ENCODE results near the gene USHBP1. TPM values are rescaled to one million over a fixed set of nuclear protein-coding genes. Genes with fewer than 3 reads are reported as not detected.
A peak's percentile ranks its signal among the peaks of the same experiment; 100 is the strongest.

USHBP1 gene
- total and polyA plus RNA-seq, 2 experiments from 2014 or later = 4.0 to 5.6 TPM

DNA sequence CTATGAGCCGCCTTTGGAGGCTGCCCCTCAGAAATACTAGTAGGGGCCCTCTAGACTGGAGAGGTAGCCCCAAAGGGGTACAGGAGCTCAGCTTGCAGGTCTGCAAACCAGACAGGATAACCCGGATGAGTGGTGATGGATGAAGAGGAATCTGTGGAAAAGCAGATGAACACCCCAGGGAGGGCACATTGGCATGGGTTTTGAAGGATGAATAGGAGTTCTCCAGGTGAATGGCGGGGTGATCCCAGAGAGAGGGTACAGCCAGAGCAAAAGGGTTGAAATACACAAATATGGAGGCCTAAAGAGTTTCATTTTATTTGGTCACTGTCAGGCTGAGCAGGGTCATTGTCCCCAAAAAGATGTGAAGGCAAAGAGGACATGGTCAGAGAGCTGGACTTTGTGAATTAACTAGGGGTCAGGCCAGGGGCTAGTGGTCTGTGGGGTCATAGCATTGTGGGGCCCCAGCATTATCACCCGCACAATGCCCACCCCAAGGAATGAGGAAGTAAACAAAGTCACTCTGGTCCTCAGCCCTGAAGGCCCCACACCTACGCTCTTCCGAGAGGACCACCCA lies 23.6 kb downstream of the USHBP1 start:
- Histone ChIP-seq H2AFZ (no peak overlapping the region), H4K20me1 (replicated peaks; ENCODE audit: insufficient read depth) (peaks cover 15% of the 10 kb centered on the region; the same call in 1 of the 2 replicates), H3K9me2 (ENCODE audit: insufficient read depth) (no peaks in the 10 kb centered on the region), H3K4me3 (no peak overlapping the region), H3K4me2 (no peak overlapping the region), H3K79me2 (replicated peaks; ENCODE audit: insufficient read depth) (peaks cover 62% of the 10 kb centered on the region), H3K36me3 (ENCODE audit: insufficient read depth) (no peaks in the 10 kb centered on the region), H3F3A (replicated peaks; ENCODE audit: low read depth) (peaks cover 36% of the 10 kb centered on the region), H3K4me1 (ENCODE audit: insufficient read depth) (peaks cover 15% of the 10 kb centered on the region), H3K27me3 (ENCODE audit: insufficient read depth) (no peaks in the 10 kb centered on the region), H3K27ac (ENCODE audit: low read depth) (peak overlapping the region; percentile 39; the same call in 1 of the 2 replicates)
- DNase-seq (ENCODE audit: low spot score) = no peak
- no peak for ATAC-seq
- Mint-ChIP-seq H3K27ac (peak overlapping the region; percentile 65; the same call in 1 of the 2 replicates), H3K27me3 (ENCODE audit: insufficient read depth, low read depth, poor library complexity) (peaks cover 20% of the 10 kb centered on the region), H3K4me1 (peaks cover 33% of the 10 kb centered on the region), H3K36me3 (ENCODE audit: low read depth) (peaks cover 23% of the 10 kb centered on the region), H3K9me3 (no peaks in the 10 kb centered on the region), H3K4me3 (no peak overlapping the region)
- TF ChIP-seq, protein P1, sequence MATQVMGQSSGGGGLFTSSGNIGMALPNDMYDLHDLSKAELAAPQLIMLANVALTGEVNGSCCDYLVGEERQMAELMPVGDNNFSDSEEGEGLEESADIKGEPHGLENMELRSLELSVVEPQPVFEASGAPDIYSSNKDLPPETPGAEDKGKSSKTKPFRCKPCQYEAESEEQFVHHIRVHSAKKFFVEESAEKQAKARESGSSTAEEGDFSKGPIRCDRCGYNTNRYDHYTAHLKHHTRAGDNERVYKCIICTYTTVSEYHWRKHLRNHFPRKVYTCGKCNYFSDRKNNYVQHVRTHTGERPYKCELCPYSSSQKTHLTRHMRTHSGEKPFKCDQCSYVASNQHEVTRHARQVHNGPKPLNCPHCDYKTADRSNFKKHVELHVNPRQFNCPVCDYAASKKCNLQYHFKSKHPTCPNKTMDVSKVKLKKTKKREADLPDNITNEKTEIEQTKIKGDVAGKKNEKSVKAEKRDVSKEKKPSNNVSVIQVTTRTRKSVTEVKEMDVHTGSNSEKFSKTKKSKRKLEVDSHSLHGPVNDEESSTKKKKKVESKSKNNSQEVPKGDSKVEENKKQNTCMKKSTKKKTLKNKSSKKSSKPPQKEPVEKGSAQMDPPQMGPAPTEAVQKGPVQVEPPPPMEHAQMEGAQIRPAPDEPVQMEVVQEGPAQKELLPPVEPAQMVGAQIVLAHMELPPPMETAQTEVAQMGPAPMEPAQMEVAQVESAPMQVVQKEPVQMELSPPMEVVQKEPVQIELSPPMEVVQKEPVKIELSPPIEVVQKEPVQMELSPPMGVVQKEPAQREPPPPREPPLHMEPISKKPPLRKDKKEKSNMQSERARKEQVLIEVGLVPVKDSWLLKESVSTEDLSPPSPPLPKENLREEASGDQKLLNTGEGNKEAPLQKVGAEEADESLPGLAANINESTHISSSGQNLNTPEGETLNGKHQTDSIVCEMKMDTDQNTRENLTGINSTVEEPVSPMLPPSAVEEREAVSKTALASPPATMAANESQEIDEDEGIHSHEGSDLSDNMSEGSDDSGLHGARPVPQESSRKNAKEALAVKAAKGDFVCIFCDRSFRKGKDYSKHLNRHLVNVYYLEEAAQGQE (IDR thresholded peaks at IDR 0.05; ENCODE audit: unreplicated experiment) = no peak
- TF ChIP-seq POLR2AphosphoS5 (IDR thresholded peaks at IDR 0.05; ENCODE audit: low read depth) (no peak), JUNB (IDR thresholded peaks at IDR 0.05; ENCODE audit: unreplicated experiment) (no peak), EZH2 (IDR thresholded peaks at IDR 0.05; ENCODE audit: low read depth, unreplicated experiment) (no peak), ZNF114 (CRISPR knock-in tag; IDR thresholded peaks at IDR 0.05) (no peak), STAT1 (IDR thresholded peaks at IDR 0.05; ENCODE audit: unreplicated experiment) (no peak), EZH2phosphoT487 (IDR thresholded peaks at IDR 0.05; ENCODE audit: unreplicated experiment) (no peak), CREB1 (CRISPR knock-in tag; IDR thresholded peaks at IDR 0.05; ENCODE audit: low read depth) (no peak), NANOG (IDR thresholded peaks at IDR 0.05; ENCODE audit: borderline replicate concordance) (no peak), ZNF331 (CRISPR knock-in tag; IDR thresholded peaks at IDR 0.05; ENCODE audit: low read depth) (no peak)
- TF ChIP-seq, protein P2, sequence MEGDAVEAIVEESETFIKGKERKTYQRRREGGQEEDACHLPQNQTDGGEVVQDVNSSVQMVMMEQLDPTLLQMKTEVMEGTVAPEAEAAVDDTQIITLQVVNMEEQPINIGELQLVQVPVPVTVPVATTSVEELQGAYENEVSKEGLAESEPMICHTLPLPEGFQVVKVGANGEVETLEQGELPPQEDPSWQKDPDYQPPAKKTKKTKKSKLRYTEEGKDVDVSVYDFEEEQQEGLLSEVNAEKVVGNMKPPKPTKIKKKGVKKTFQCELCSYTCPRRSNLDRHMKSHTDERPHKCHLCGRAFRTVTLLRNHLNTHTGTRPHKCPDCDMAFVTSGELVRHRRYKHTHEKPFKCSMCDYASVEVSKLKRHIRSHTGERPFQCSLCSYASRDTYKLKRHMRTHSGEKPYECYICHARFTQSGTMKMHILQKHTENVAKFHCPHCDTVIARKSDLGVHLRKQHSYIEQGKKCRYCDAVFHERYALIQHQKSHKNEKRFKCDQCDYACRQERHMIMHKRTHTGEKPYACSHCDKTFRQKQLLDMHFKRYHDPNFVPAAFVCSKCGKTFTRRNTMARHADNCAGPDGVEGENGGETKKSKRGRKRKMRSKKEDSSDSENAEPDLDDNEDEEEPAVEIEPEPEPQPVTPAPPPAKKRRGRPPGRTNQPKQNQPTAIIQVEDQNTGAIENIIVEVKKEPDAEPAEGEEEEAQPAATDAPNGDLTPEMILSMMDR (conservative IDR thresholded peaks at IDR 0.05; ENCODE audit: low read depth in 2 of 2) = no peak
- TF ChIP-seq, protein P3, sequence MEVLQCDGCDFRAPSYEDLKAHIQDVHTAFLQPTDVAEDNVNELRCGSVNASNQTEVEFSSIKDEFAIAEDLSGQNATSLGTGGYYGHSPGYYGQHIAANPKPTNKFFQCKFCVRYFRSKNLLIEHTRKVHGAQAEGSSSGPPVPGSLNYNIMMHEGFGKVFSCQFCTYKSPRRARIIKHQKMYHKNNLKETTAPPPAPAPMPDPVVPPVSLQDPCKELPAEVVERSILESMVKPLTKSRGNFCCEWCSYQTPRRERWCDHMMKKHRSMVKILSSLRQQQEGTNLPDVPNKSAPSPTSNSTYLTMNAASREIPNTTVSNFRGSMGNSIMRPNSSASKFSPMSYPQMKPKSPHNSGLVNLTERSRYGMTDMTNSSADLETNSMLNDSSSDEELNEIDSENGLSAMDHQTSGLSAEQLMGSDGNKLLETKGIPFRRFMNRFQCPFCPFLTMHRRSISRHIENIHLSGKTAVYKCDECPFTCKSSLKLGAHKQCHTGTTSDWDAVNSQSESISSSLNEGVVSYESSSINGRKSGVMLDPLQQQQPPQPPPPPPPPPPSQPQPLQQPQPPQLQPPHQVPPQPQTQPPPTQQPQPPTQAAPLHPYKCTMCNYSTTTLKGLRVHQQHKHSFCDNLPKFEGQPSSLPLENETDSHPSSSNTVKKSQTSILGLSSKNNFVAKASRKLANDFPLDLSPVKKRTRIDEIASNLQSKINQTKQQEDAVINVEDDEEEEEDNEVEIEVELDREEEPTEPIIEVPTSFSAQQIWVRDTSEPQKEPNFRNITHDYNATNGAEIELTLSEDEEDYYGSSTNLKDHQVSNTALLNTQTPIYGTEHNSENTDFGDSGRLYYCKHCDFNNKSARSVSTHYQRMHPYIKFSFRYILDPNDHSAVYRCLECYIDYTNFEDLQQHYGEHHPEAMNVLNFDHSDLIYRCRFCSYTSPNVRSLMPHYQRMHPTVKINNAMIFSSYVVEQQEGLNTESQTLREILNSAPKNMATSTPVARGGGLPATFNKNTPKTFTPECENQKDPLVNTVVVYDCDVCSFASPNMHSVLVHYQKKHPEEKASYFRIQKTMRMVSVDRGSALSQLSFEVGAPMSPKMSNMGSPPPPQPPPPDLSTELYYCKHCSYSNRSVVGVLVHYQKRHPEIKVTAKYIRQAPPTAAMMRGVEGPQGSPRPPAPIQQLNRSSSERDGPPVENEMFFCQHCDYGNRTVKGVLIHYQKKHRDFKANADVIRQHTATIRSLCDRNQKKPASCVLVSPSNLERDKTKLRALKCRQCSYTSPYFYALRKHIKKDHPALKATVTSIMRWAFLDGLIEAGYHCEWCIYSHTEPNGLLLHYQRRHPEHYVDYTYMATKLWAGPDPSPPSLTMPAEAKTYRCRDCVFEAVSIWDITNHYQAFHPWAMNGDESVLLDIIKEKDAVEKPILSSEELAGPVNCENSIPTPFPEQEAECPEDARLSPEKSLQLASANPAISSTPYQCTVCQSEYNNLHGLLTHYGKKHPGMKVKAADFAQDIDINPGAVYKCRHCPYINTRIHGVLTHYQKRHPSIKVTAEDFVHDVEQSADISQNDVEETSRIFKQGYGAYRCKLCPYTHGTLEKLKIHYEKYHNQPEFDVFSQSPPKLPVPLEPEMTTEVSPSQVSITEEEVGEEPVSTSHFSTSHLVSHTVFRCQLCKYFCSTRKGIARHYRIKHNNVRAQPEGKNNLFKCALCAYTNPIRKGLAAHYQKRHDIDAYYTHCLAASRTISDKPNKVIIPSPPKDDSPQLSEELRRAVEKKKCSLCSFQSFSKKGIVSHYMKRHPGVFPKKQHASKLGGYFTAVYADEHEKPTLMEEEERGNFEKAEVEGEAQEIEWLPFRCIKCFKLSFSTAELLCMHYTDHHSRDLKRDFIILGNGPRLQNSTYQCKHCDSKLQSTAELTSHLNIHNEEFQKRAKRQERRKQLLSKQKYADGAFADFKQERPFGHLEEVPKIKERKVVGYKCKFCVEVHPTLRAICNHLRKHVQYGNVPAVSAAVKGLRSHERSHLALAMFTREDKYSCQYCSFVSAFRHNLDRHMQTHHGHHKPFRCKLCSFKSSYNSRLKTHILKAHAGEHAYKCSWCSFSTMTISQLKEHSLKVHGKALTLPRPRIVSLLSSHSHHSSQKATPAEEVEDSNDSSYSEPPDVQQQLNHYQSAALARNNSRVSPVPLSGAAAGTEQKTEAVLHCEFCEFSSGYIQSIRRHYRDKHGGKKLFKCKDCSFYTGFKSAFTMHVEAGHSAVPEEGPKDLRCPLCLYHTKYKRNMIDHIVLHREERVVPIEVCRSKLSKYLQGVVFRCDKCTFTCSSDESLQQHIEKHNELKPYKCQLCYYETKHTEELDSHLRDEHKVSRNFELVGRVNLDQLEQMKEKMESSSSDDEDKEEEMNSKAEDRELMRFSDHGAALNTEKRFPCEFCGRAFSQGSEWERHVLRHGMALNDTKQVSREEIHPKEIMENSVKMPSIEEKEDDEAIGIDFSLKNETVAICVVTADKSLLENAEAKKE (CRISPR knock-in tag; IDR thresholded peaks at IDR 0.05) = no peak
- TF ChIP-seq, protein P4, sequence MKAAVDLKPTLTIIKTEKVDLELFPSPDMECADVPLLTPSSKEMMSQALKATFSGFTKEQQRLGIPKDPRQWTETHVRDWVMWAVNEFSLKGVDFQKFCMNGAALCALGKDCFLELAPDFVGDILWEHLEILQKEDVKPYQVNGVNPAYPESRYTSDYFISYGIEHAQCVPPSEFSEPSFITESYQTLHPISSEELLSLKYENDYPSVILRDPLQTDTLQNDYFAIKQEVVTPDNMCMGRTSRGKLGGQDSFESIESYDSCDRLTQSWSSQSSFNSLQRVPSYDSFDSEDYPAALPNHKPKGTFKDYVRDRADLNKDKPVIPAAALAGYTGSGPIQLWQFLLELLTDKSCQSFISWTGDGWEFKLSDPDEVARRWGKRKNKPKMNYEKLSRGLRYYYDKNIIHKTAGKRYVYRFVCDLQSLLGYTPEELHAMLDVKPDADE (IDR thresholded peaks at IDR 0.05) = no peak

All from GM23338 (cell line).